Cardiac fibroblast (primary cell): ENCODE measurements around the gene ECSIT.
A peak's percentile ranks its signal among the peaks of the same experiment; 100 is the strongest.

Experiments used
- DNase-seq, 2 donors: peaks; one replicate each; pipeline versions ENCODE4 v3.0.0 to v3.0.0-alpha.2; 2010; ENCODE audit warnings: low read depth in 2 of 2
- H3K4me3 ChIP-seq, 2 donors: replicated peaks in 1 of 2; 1 replicate in 1 of 2; 2 replicates in 1 of 2; pipeline ENCODE4 v1.5.1; 2011; ENCODE audit warnings: low read depth in 2 of 2, low read length in 2 of 2, mild to moderate bottlenecking in 2 of 2, moderate library complexity in 1 of 2
- TF ChIP-seq, protein P1 (sequence below): IDR thresholded peaks from one replicate; pipeline ENCODE4 v1.5.1; 2011; ENCODE audit warnings: low read depth, mild to moderate bottlenecking, low read length, inconsistent platforms

The ECSIT gene

DNA sequence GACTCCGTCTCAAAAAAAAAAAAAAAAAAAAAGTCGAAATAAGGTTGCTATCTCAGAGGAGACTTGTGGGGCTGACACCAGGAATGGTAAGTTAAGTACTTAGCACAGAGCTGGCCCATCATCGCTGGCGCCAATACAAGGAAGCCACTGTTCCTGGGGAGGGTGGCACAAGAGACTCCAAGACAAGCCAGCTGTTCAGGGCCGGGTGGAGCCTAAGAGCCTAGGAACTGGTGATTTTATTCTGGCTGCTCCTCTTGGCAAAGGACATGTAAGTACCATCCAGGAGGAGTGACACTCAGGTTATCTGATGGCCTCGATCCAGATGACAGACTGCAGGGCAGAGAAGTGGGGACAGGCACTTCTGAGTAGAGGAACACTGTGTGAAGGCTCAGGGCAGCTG, 26.3 kb upstream of the ECSIT start:
- no peak overlapping the region for H3K4me3 ChIP-seq
- DNase-seq = no peak
- TF ChIP-seq, protein P1, sequence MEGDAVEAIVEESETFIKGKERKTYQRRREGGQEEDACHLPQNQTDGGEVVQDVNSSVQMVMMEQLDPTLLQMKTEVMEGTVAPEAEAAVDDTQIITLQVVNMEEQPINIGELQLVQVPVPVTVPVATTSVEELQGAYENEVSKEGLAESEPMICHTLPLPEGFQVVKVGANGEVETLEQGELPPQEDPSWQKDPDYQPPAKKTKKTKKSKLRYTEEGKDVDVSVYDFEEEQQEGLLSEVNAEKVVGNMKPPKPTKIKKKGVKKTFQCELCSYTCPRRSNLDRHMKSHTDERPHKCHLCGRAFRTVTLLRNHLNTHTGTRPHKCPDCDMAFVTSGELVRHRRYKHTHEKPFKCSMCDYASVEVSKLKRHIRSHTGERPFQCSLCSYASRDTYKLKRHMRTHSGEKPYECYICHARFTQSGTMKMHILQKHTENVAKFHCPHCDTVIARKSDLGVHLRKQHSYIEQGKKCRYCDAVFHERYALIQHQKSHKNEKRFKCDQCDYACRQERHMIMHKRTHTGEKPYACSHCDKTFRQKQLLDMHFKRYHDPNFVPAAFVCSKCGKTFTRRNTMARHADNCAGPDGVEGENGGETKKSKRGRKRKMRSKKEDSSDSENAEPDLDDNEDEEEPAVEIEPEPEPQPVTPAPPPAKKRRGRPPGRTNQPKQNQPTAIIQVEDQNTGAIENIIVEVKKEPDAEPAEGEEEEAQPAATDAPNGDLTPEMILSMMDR = no peak

DNA sequence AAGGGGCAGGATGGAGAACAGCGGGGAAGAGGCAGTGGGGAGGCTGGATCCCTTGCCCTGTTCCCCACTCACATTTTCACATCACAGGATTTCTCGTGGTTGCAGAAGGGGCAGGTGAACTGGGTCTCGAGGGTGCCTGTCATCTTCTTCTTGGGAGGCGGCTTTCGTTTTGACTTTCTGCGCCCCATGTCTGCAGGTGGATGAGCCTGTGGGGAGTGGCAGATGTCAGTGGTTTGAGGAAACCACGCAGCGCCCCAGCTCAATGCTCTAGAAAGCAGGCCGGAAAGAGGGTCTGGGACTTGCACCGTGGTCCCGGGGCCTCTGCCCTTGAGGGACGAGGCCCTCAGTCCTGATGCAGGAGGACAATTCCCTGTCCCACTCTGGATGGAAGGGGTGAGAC, 25.2 kb upstream of the ECSIT start:
- H3K4me3 ChIP-seq = no peak overlapping the region
- TF ChIP-seq, protein P1 = no peak
- no peak for DNase-seq

DNA sequence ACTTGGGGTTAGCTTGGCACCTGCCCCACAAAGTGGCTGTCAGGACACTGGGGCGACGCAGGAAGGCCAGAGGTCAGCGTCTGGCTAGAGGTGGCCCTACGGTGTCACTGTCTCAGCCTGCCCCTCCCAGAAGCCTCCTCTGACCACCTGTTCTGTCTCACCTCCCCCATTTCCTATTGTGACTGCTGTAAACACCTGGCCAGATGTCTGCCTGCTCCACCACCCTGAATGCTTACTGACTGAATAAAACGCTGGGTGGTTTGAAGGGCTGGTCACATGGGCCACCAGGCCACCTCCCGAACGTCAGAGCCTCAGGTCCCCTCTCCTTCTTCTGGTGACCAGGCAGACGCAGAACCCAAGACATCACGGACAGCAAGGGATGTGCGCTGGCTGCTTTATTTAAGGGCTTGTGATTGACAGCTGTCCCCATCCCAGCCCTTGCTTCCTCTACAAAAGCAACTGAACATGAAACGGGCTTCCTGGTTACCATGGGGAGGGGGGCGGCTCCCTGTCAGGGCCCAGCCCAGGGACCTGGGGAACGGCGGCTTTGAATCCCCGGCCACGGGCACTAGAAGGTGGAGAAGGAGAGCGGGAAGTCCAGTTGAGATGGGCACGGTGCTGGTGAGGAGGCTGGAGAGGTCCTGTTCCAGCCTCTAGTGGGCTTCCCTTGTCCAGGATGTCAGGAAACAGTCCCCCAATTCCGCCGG, 23.9 kb upstream of the ECSIT start:
- no peak for DNase-seq
- no peak overlapping the region for H3K4me3 ChIP-seq
- TF ChIP-seq, protein P1 = no peak

DNA sequence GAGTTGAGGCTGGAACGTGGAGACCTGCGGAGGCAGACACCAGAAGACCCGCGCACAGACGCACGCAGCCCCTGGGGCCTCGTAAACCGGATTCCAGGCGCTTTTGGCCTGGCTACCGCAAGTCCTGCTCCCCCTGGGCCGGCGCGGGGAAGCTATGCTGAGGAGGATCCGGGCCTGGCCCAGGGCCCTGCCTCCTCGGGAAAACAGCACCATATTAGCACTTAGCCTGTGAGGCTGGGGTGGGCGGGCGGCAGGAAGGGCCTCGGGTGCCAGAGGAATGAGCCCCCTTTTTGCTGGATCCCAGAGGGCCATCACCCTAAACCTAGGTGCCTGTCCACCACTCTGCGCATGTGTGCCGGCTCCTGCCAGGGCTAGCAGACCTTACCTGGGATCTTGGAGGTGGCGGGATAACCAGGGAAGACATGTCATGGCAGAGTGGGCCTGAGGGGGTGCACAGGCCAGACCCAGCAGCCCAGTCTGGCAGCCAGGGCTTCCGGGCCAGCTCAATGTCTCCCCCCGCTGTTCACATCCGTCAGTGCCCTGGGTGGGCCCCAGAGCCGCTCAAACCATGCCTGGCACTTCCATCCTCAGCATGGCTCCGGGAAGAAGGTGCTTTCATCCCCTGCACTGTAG, 22.8 kb upstream of the ECSIT start:
- TF ChIP-seq, protein P1 = peak; percentile 44
- H3K4me3 ChIP-seq = no peak overlapping the region
- DNase-seq = peak in 1 of 2 donors; percentile 20

DNA sequence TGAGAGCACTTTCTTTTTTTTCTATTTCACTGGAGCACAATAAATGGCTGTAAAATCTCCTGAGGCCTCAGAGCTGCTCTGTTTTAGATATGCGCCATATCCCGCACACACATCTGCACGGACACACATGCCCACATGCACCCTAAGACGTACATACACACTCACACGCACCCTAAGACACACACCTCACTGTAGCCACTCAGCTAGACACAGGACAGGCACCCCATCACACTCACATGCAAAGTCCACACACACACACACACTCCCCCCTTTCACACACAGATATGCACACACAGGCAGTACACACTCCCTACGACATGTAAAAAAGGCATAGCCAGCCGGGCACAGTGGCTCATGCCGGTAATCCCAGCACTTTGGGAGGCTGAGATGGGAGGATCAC, 21.3 kb upstream of the ECSIT start:
- TF ChIP-seq, protein P1 = no peak
- DNase-seq = no peak
- H3K4me3 ChIP-seq = no peak overlapping the region

DNA sequence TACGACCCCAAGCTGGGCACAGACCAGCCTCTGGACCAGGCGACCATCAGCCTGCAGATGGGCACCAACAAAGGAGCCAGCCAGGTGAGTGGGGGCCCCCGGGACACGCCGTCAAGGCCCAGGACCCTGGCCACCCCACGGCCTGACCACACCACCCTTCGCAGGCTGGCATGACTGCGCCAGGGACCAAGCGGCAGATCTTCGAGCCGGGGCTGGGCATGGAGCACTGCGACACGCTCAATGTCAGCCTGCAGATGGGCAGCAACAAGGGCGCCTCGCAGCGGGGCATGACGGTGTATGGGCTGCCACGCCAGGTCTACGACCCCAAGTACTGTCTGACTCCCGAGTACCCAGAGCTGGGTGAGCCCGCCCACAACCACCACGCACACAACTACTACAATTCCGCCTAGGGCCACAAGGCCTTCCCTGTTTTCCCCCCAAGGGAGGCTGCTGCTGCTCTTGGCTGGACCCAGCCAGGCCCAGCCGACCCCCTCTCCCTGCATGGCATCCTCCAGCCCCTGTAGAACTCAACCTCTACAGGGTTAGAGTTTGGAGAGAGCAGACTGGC, 20.5 kb upstream of the ECSIT start:
- no peak overlapping the region for H3K4me3 ChIP-seq
- TF ChIP-seq, protein P1 = no peak

More for the DNA sequence above, 20.5 kb upstream of the ECSIT start:
- DNase-seq = no peak
